Large intestine (tissue), 3 donors: ENCODE results near the gene ACBD6. TPM values are rescaled to one million over a fixed set of nuclear protein-coding genes. Genes with fewer than 3 reads are reported as not detected.
"Not testable (repeated sequence)": the region's sequence is repeated elsewhere in the genome, so short reads cannot be mapped to it uniquely, and the experiment has no call there.

Source experiments
- DNase-seq, 2 donors: peaks; one replicate each; pipeline versions ENCODE4 v3.0.0 to v3.0.0-alpha.2; 2013
- H3K27ac ChIP-seq: one replicate; pipeline ENCODE4 v1.5.1; 2013; ENCODE audit warnings: low read length
- H3K27me3 ChIP-seq: 2 replicates; pipeline ENCODE4 v1.6.1; 2013; ENCODE audit warnings: low read length; ENCODE audit not compliant: control insufficient read depth, insufficient read depth
- H3K36me3 ChIP-seq: 2 replicates; pipeline ENCODE4 v1.6.1; 2013; ENCODE audit warnings: low read length; ENCODE audit not compliant: control insufficient read depth, insufficient read depth
- H3K4me1 ChIP-seq: one replicate; pipeline ENCODE4 v1.6.1; 2013; ENCODE audit warnings: low read length; ENCODE audit not compliant: control insufficient read depth, insufficient read depth
- H3K4me3 ChIP-seq: one replicate; pipeline ENCODE4 v1.5.1; 2013; ENCODE audit warnings: low read length
- H3K9me3 ChIP-seq: one replicate; pipeline ENCODE4 v1.6.1; 2013; ENCODE audit warnings: mild to moderate bottlenecking, low read depth, low read length, moderate library complexity; ENCODE audit not compliant: control insufficient read depth
- WGBS: methylation state at CpG from one replicate; pipeline ENCODE4 v1.1.5; 2013; ENCODE audit warnings: low lambda C conversion rate; ENCODE audit not compliant: insufficient coverage; 5-methylcytosine and 5-hydroxymethylcytosine counted together
- polyA plus RNA-seq: library from polyadenylated mRNA; unstranded; fragments of 120-200 nt; gene quantifications from one replicate; pipeline ENCODE4 v1.2.1, GENCODE V29; 2013

The ACBD6 gene
- polyA plus RNA-seq, 1 donor, result 53.9 TPM

- not testable (repeated sequence) for DNase-seq, H3K27ac ChIP-seq, H3K4me1 ChIP-seq, H3K27me3 ChIP-seq, H3K9me3 ChIP-seq, H3K4me3 ChIP-seq, H3K36me3 ChIP-seq
- WGBS, result no CpG with 5 or more reads among the region's 4 CpGs
Measured at GRCh38 chr1:180461682-180462081, 40.7 kb downstream of the ACBD6 start.

GRCh38 chr1:180458807-180459206, 43.6 kb downstream of the ACBD6 start:
- peaks cover 3% of the 10 kb centered on the region for H3K36me3 ChIP-seq
- DNase-seq, result no peak
- H3K27me3 ChIP-seq, result no peaks in the 10 kb centered on the region
- H3K4me3 ChIP-seq, result no peak overlapping the region
- no CpG with 5 or more reads among the region's 2 CpGs for WGBS
- no peaks in the 10 kb centered on the region for H3K9me3 ChIP-seq
- H3K4me1 ChIP-seq, result no peaks in the 10 kb centered on the region
- no peak overlapping the region for H3K27ac ChIP-seq

GRCh38 chr1:180456191-180456590, 46.2 kb downstream of the ACBD6 start:
- no peak for DNase-seq
- whole genome bisulfite sequencing, result no CpG with 5 or more reads among the region's 4 CpGs
- H3K27me3 ChIP-seq, result no peaks in the 10 kb centered on the region

GRCh38 chr1:180451504-180451903, 50.9 kb downstream of the ACBD6 start:
- no peaks in the 10 kb centered on the region for H3K27me3 ChIP-seq

More at GRCh38 chr1:180456191-180456590, 46.2 kb downstream of the ACBD6 start:
- H3K9me3 ChIP-seq, result no peaks in the 10 kb centered on the region
- no peaks in the 10 kb centered on the region for H3K4me1 ChIP-seq
- H3K36me3 ChIP-seq, result peaks cover 3% of the 10 kb centered on the region
- no peak overlapping the region for H3K27ac ChIP-seq
- no peak overlapping the region for H3K4me3 ChIP-seq

GRCh38 chr1:180444522-180444921, 57.9 kb downstream of the ACBD6 start:
- no peaks in the 10 kb centered on the region for H3K9me3 ChIP-seq
- H3K27me3 ChIP-seq, result no peaks in the 10 kb centered on the region
- H3K27ac ChIP-seq, result no peak overlapping the region
- WGBS, result 100% methylated on average over 1 of the region's 2 CpGs
- DNase-seq, result no peak
- H3K36me3 ChIP-seq, result no peaks in the 10 kb centered on the region
- H3K4me3 ChIP-seq, result no peak overlapping the region
- no peaks in the 10 kb centered on the region for H3K4me1 ChIP-seq

More at GRCh38 chr1:180451504-180451903, 50.9 kb downstream of the ACBD6 start:
- no peak for DNase-seq
- no peaks in the 10 kb centered on the region for H3K9me3 ChIP-seq
- H3K4me3 ChIP-seq, result no peak overlapping the region
- H3K27ac ChIP-seq, result no peak overlapping the region
- no peaks in the 10 kb centered on the region for H3K36me3 ChIP-seq
- H3K4me1 ChIP-seq, result no peaks in the 10 kb centered on the region

- Histone ChIP-seq H3K27me3 (no peaks in the 10 kb centered on the region), H3K9me3 (peaks cover 3% of the 10 kb centered on the region), H3K27ac (no peak overlapping the region), H3K4me3 (no peak overlapping the region), H3K4me1 (no peaks in the 10 kb centered on the region), H3K36me3 (no peaks in the 10 kb centered on the region)
- WGBS, result no CpG with 5 or more reads among the region's 1 CpG
- DNase-seq, result no peak
Measured at GRCh38 chr1:180440335-180440734, 62.0 kb downstream of the ACBD6 start.

- Histone ChIP-seq H3K9me3 (peaks cover 3% of the 10 kb centered on the region), H3K4me3 (no peak overlapping the region), H3K36me3 (no peaks in the 10 kb centered on the region), H3K27me3 (no peaks in the 10 kb centered on the region), H3K27ac (no peak overlapping the region), H3K4me1 (no peaks in the 10 kb centered on the region)
- WGBS, result 100% methylated on average over 1 of the region's 7 CpGs
- no peak for DNase-seq
Measured at GRCh38 chr1:180435566-180435965, 66.8 kb downstream of the ACBD6 start.

GRCh38 chr1:180433873-180434272, 68.5 kb downstream of the ACBD6 start:
- Histone ChIP-seq H3K27ac (no peak overlapping the region), H3K27me3 (no peaks in the 10 kb centered on the region), H3K4me3 (no peak overlapping the region), H3K36me3 (no peaks in the 10 kb centered on the region), H3K4me1 (no peaks in the 10 kb centered on the region), H3K9me3 (peaks cover 2% of the 10 kb centered on the region)
- no CpG with 5 or more reads among the region's 2 CpGs for WGBS
- DNase-seq, result no peak

- Histone ChIP-seq H3K27me3 (no peaks in the 10 kb centered on the region), H3K4me3 (no peak overlapping the region), H3K4me1 (no peaks in the 10 kb centered on the region), H3K36me3 (no peaks in the 10 kb centered on the region), H3K9me3 (no peaks in the 10 kb centered on the region), H3K27ac (no peak overlapping the region)
- DNase-seq, result no peak
- WGBS, result 100% methylated on average over 3 of the region's 6 CpGs
Measured at GRCh38 chr1:180431683-180432082, 70.7 kb downstream of the ACBD6 start.

- no peaks in the 10 kb centered on the region for H3K4me1 ChIP-seq
- no peak overlapping the region for H3K4me3 ChIP-seq
- H3K27ac ChIP-seq, result no peak overlapping the region
- H3K27me3 ChIP-seq, result no peaks in the 10 kb centered on the region
- no peaks in the 10 kb centered on the region for H3K9me3 ChIP-seq
- 90% methylated on average over 2 of the region's 4 CpGs for WGBS
- DNase-seq, result no peak
- no peaks in the 10 kb centered on the region for H3K36me3 ChIP-seq
Measured at GRCh38 chr1:180428782-180429695, 73.3 kb downstream of the ACBD6 start.

GRCh38 chr1:180425952-180426351, 76.4 kb downstream of the ACBD6 start:
- Histone ChIP-seq H3K27ac (no peak overlapping the region), H3K9me3 (peaks cover 6% of the 10 kb centered on the region), H3K27me3 (no peaks in the 10 kb centered on the region), H3K4me3 (no peak overlapping the region), H3K36me3 (no peaks in the 10 kb centered on the region), H3K4me1 (no peaks in the 10 kb centered on the region)
- DNase-seq, result no peak
